A549 (cell line): ENCODE data around the gene CTPS2. TPM values are rescaled to one million over a fixed set of nuclear protein-coding genes. Genes with fewer than 3 reads are reported as not detected.

Source experiments
- ATAC-seq, 2 experiments: fragments of 200-7000 bp in 1 of 2; fragments of >200 bp in 1 of 2; cut with Nextera tagmentation in 1 of 2; cut with Tn5 transposase in 1 of 2; 3 replicates each; pipeline versions ENCODE4 v1.8.0 to v1.9.1; 2018 to 2020; ENCODE audit warnings: mild to moderate bottlenecking in 1 of 2, moderate library complexity in 1 of 2
- CTCF ChIA-PET: fragments of 300-600 bp; sonication (Branson Sonifier 250); formaldehyde crosslinking; extraction: SDS; loops from one replicate; lab custom pipeline; 2021; ENCODE audit warnings: antibody characterized with exemption, inconsistent platforms; lab: Yijun Ruan, JAX
- POLR2A ChIA-PET: fragments of 350-600 bp; formaldehyde crosslinking; extraction: SDS; loops from one replicate; lab custom pipeline; 2021; ENCODE audit warnings: antibody characterized with exemption, inconsistent platforms; lab: Yijun Ruan, JAX
- DNase-seq, 2 experiments: peaks; one replicate each; pipeline versions ENCODE4 v3.0.0 to v3.0.0-alpha.2; 2011 to 2016; ENCODE audit warnings: low read depth in 1 of 2, low spot score in 1 of 2
- FAIRE-seq: peaks from 2 replicates; lab custom pipeline; 2011; peaks lifted over from hg19 to GRCh38; lab: Jason Lieb, UNC
- H3K27ac ChIP-seq, 2 experiments: fragments of >200 bp; sonication (Bioruptor Twin); formaldehyde crosslinking; 3 replicates each; pipeline ENCODE4 v1.5.1; 2016 to 2017
- H3K4me1 ChIP-seq: fragments of >200 bp; sonication (Bioruptor Twin); formaldehyde crosslinking; 3 replicates; pipeline ENCODE4 v1.6.1; 2016
- H3K4me2 ChIP-seq: fragments of >200 bp; sonication (Bioruptor Twin); formaldehyde crosslinking; 3 replicates; pipeline ENCODE4 v1.6.1; 2016
- H3K4me3 ChIP-seq: fragments of >200 bp; sonication (Bioruptor Twin); formaldehyde crosslinking; 3 replicates; pipeline ENCODE4 v1.5.1; 2016
- H3K9me3 ChIP-seq: fragments of >200 bp; sonication (Bioruptor Twin); formaldehyde crosslinking; 3 replicates; pipeline ENCODE4 v1.6.1; 2016
- CEBPB ChIP-seq, 2 experiments: fragments of >200 bp in 1 of 2; sonication (Bioruptor Twin) in 1 of 2; formaldehyde crosslinking in 1 of 2; IDR thresholded peaks; 2 replicates each; pipeline ENCODE4 v1.6.1; 2012 to 2016
- CHD4 ChIP-seq: fragments of 200-600 bp; sonication (generic); IDR thresholded peaks from 2 replicates; pipeline ENCODE4 v1.6.1; 2016; ENCODE audit warnings: antibody characterized with exemption, mild to moderate bottlenecking, borderline replicate concordance
- E2F6 ChIP-seq: IDR thresholded peaks from 2 replicates; pipeline ENCODE4 v1.6.1; 2012; ENCODE audit warnings: low read depth, borderline replicate concordance
- EHMT2 ChIP-seq: fragments of 200-600 bp; sonication (generic); IDR thresholded peaks from 2 replicates; pipeline ENCODE4 v1.6.1; 2016; ENCODE audit warnings: antibody characterized with exemption, low read depth, mild to moderate bottlenecking, moderate library complexity
- ESRRA ChIP-seq: fragments of 150-350 bp; IDR thresholded peaks from 2 replicates; pipeline ENCODE4 v1.6.1; 2014; ENCODE audit warnings: mild to moderate bottlenecking, low read length, borderline replicate concordance
- FOSB ChIP-seq: fragments of 250-450 bp; sonication (Bioruptor Pico); IDR thresholded peaks from 2 replicates; pipeline ENCODE4 v1.5.0; 2020; ENCODE audit warnings: mild to moderate bottlenecking, moderate library complexity
- FOXS1 ChIP-seq: fragments of 250-450 bp; sonication (Bioruptor Pico); IDR thresholded peaks from 2 replicates; pipeline ENCODE4 v1.5.0; 2020; ENCODE audit warnings: mild to moderate bottlenecking, moderate library complexity
- NPAS2 ChIP-seq: fragments of 250-450 bp; sonication (Bioruptor Pico); IDR thresholded peaks from 2 replicates; pipeline ENCODE4 v1.8.0; 2022; ENCODE audit warnings: mild to moderate bottlenecking, moderate library complexity, borderline replicate concordance
- PHF8 ChIP-seq: fragments of 200-600 bp; sonication (generic); IDR thresholded peaks from 2 replicates; pipeline ENCODE4 v1.6.1; 2016; ENCODE audit warnings: low read depth, mild to moderate bottlenecking, antibody characterized with exemption, moderate library complexity, borderline replicate concordance
- POLR2A ChIP-seq: IDR thresholded peaks from 2 replicates; pipeline ENCODE4 v1.6.1; 2012; ENCODE audit warnings: mild to moderate bottlenecking, low read length
- RARB ChIP-seq: fragments of 250-450 bp; sonication (Bioruptor Pico); IDR thresholded peaks from 2 replicates; pipeline ENCODE4 v1.8.0; 2021; ENCODE audit warnings: mild to moderate bottlenecking, moderate library complexity
- RCOR1 ChIP-seq: fragments of 150-350 bp; IDR thresholded peaks from 2 replicates; pipeline ENCODE4 v1.6.1; 2014; ENCODE audit warnings: antibody characterized with exemption, low read length, low read depth
- RFX5 ChIP-seq: fragments of 450-650 bp; IDR thresholded peaks from 2 replicates; pipeline ENCODE4 v1.7.1; 2014; ENCODE audit warnings: antibody characterized with exemption, mild to moderate bottlenecking, moderate library complexity
- ZNF302 ChIP-seq: fragments of 250-450 bp; sonication (Bioruptor Pico); IDR thresholded peaks from 2 replicates; pipeline ENCODE4 v1.9.0; 2021; ENCODE audit warnings: inconsistent platforms, mild to moderate bottlenecking, moderate library complexity
- WGBS: methylation state at CpG from one replicate; pipeline ENCODE4 v1.1.6; 2017; ENCODE audit errors: missing lambda C conversion rate; 5-methylcytosine and 5-hydroxymethylcytosine counted together
- polyA plus RNA-seq, 4 experiments: library from polyadenylated mRNA; depleted of rRNA in 3 of 4; stranded (reverse); fragments of >200 nt; fragmentation: RNase III in 1 of 4; extraction: RNeasy Plus Mini Kit Qiagen cat#74134 plus additional on column Dnase treatment in 1 of 4; gene quantifications; 2 replicates in 3 of 4; 3 replicates in 1 of 4; pipeline ENCODE4 v1.2.3, GENCODE V29; 2011 to 2017
- TF ChIP-seq, protein P1 (sequence below): fragments of >200 bp; sonication (Bioruptor Twin); formaldehyde crosslinking; IDR thresholded peaks from 3 replicates; pipeline ENCODE4 v1.6.1; 2016
- TF ChIP-seq, protein P2 (sequence below): fragments of 150-350 bp; IDR thresholded peaks from 2 replicates; pipeline ENCODE4 v1.6.1; 2014; ENCODE audit warnings: low read depth, mild to moderate bottlenecking, low read length
- TF ChIP-seq, protein P3 (sequence below): fragments of 250-450 bp; sonication (Bioruptor Pico); IDR thresholded peaks from 2 replicates; pipeline ENCODE4 v1.5.0; 2021; ENCODE audit warnings: mild to moderate bottlenecking, moderate library complexity, borderline replicate concordance

CTPS2 gene
- polyA plus RNA-seq, 2 of the 4 experiments (the other 2 are of a cell fraction) = 11.1 to 18.5 TPM

DNA sequence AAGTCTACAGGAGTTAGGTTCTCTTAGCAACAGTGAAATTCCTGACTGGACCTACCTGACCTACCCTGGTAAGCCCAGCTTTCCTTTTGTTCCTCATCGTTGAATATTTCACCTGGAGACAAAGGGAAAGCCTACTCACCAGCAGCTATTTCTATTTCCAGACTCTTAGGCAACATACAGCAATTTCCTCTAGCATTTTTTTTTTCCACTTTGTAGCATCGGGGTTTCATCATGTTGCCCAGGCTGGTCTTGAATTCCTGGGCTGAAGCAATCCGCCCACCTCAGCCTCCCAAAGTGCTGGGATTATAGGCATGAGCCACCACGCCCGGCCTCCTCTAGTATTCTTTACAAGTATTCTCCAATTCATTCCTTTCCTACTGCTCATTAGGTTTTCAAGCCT lies 69.3 kb downstream of the CTPS2 start (continued):
- TF ChIP-seq RARB (no peak), EHMT2 (no peak), POLR2A (no peak), RCOR1 (no peak)

GRCh38 chrX:16640823-16641222 lies 71.6 kb downstream of the CTPS2 start:
- FAIRE-seq (no peak), ATAC-seq (no peak)
- no peaks in the 10 kb centered on the region for H3K9me3 ChIP-seq
- H3K4me2 ChIP-seq = no peak overlapping the region
- no peaks in the 10 kb centered on the region for H3K4me1 ChIP-seq
- no peak overlapping the region for H3K4me3 ChIP-seq
- TF ChIP-seq RFX5 (no peak), FOSB (CRISPR knock-in tag) (no peak), CEBPB (IDR thresholded peaks at IDR 0.05) (no peak), NPAS2 (CRISPR knock-in tag) (no peak)
- TF ChIP-seq, protein P1, sequence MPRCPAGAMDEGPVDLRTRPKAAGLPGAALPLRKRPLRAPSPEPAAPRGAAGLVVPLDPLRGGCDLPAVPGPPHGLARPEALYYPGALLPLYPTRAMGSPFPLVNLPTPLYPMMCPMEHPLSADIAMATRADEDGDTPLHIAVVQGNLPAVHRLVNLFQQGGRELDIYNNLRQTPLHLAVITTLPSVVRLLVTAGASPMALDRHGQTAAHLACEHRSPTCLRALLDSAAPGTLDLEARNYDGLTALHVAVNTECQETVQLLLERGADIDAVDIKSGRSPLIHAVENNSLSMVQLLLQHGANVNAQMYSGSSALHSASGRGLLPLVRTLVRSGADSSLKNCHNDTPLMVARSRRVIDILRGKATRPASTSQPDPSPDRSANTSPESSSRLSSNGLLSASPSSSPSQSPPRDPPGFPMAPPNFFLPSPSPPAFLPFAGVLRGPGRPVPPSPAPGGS = no peak
- TF ChIP-seq, all 56 proteins: peak for 0
- ChIA-PET CTCF (interaction anchor here (1.2 kb wide), 1 partner anchor 204 kb away, joined by 3 read pairs; no protein-coding TSS in a partner anchor), POLR2A (no interaction called here)
- 86% methylated on average over 4 of the region's 4 CpGs for WGBS
- H3K27ac ChIP-seq = no peak overlapping the region
- no peak for DNase-seq

DNA sequence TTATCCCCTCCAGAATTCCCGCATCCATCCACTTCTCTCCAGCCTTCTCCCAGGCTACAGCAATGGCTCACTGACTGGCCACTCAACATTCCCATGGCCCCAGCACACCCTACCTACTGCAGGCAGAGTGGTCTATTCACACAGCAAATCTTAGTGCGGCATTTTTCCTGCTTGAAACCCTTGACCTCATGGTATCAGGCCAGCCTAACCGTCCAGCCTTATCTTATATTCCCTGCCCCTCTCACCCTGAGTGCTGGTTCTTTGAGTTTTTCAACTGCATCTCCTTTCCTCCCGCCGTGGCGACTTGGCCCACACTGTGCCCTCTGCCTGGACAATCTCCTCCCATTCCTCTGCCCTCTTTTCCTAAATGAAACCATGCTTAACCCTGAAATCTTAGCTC lies 72.5 kb downstream of the CTPS2 start:
- Histone ChIP-seq H3K4me1 (no peaks in the 10 kb centered on the region), H3K4me2 (no peak overlapping the region), H3K9me3 (no peaks in the 10 kb centered on the region), H3K4me3 (no peak overlapping the region), H3K27ac (no peak overlapping the region)
- TF ChIP-seq E2F6 (no peak), FOXS1 (CRISPR knock-in tag) (no peak)
- ATAC-seq = no peak
- ChIA-PET POLR2A (no interaction called here), CTCF (no interaction called here)
- no peak for FAIRE-seq
- no peak for DNase-seq
- WGBS = 94% methylated on average over 6 of the region's 6 CpGs

DNA sequence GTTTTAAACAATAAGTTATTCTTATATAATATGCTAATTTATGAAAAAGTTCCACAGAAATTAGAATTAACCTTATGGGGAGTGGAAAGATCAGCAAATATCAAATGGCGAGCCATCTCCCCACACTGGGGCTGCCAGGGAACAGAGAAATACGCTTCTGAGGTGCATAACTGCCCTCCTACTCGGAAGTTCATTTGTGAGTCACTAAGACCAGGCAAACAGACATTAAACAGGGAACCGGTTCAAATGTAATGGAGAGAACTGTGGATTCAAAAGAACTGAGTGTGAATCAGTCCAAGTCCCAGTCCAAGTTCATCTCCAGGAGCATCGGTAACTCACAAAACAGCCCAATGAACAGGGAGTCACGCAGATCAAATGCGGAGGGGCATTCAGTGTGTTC lies 73.9 kb downstream of the CTPS2 start:
- Histone ChIP-seq H3K4me3 (no peak overlapping the region), H3K4me2 (no peak overlapping the region), H3K27ac (no peak overlapping the region), H3K4me1 (no peaks in the 10 kb centered on the region), H3K9me3 (no peaks in the 10 kb centered on the region)
- ATAC-seq = no peak
- 87% methylated on average over 7 of the region's 7 CpGs for WGBS
- no peak for DNase-seq
- no peak for TF ChIP-seq RFX5
- TF ChIP-seq ESRRA = no peak
- no peak for TF ChIP-seq ZNF302 (CRISPR knock-in tag)
- no peak for TF ChIP-seq PHF8
- no peak for TF ChIP-seq CHD4
- ChIA-PET CTCF (no interaction called here), POLR2A (no interaction called here)
- no peak for FAIRE-seq

DNA sequence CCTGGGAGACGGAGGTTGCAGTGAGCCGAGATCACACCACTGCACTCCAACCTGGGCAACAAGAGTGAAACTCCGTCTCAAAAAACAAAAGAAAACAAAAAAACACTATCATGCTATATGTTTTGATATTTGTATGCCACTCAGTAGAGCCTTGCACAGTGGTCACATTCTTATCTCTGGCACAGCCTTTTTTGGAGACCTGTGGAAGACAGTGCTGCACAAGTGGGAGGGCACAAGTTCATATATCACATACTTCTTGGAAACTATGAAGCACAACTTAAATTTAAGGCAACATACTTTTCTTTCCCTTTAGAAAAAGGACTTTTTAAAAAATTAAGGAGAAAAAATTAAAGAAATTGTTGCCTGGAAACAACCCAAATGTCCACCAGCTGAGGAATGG lies 76.9 kb downstream of the CTPS2 start:
- DNase-seq = no peak
- Histone ChIP-seq H3K4me2 (no peak overlapping the region), H3K9me3 (no peaks in the 10 kb centered on the region), H3K4me3 (no peak overlapping the region), H3K27ac (no peak overlapping the region), H3K4me1 (no peaks in the 10 kb centered on the region)
- TF ChIP-seq, protein P2, sequence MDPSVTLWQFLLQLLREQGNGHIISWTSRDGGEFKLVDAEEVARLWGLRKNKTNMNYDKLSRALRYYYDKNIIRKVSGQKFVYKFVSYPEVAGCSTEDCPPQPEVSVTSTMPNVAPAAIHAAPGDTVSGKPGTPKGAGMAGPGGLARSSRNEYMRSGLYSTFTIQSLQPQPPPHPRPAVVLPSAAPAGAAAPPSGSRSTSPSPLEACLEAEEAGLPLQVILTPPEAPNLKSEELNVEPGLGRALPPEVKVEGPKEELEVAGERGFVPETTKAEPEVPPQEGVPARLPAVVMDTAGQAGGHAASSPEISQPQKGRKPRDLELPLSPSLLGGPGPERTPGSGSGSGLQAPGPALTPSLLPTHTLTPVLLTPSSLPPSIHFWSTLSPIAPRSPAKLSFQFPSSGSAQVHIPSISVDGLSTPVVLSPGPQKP = no peak
- no peak for TF ChIP-seq FOSB (CRISPR knock-in tag)
- TF ChIP-seq, protein P3, sequence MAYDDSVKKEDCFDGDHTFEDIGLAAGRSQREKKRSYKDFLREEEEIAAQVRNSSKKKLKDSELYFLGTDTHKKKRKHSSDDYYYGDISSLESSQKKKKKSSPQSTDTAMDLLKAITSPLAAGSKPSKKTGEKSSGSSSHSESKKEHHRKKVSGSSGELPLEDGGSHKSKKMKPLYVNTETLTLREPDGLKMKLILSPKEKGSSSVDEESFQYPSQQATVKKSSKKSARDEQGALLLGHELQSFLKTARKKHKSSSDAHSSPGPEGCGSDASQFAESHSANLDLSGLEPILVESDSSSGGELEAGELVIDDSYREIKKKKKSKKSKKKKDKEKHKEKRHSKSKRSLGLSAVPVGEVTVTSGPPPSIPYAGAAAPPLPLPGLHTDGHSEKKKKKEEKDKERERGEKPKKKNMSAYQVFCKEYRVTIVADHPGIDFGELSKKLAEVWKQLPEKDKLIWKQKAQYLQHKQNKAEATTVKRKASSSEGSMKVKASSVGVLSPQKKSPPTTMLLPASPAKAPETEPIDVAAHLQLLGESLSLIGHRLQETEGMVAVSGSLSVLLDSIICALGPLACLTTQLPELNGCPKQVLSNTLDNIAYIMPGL = no peak
- no peak for TF ChIP-seq CEBPB (IDR thresholded peaks at IDR 0.05)
- no peak for ATAC-seq
- FAIRE-seq = no peak
- POLR2A ChIA-PET = no interaction called here
- 98% methylated on average over 3 of the region's 3 CpGs for WGBS
- CTCF ChIA-PET = no interaction called here
